HG03175 (cell line): ENCODE results near the gene NAALADL2.
"Not testable (repeated sequence)": the region's sequence is repeated elsewhere in the genome, so short reads cannot be mapped to it uniquely, and the experiment has no call there.

ENCODE experiments used
- ATAC-seq: cut with Tn5 transposase; IDR thresholded peaks from one replicate; pipeline ENCODE4 v1.9.1; 2021; ENCODE audit warnings: mild to moderate bottlenecking, moderate library complexity; ENCODE audit not compliant: unreplicated experiment

NAALADL2 gene

DNA sequence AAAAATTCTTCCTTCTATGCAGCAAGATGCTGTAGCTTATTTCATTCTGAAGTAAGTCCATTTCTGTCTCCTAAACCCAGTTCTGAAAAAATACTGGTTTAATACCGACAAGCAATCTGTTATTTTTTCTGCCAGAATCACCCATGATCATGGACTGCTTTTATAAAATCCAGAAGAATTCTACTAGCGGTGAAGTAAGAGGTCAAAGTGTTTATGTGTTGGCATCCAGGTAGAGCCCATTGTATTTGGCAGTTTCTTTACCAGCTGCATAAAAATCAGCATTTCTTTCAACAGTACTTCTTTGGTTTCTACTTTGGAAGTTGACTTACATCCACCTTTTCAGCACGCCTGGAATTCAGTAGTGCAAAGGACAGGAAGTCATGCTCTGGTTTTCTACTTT, 484.8 kb downstream of the NAALADL2 start:
- no peak for ATAC-seq

DNA sequence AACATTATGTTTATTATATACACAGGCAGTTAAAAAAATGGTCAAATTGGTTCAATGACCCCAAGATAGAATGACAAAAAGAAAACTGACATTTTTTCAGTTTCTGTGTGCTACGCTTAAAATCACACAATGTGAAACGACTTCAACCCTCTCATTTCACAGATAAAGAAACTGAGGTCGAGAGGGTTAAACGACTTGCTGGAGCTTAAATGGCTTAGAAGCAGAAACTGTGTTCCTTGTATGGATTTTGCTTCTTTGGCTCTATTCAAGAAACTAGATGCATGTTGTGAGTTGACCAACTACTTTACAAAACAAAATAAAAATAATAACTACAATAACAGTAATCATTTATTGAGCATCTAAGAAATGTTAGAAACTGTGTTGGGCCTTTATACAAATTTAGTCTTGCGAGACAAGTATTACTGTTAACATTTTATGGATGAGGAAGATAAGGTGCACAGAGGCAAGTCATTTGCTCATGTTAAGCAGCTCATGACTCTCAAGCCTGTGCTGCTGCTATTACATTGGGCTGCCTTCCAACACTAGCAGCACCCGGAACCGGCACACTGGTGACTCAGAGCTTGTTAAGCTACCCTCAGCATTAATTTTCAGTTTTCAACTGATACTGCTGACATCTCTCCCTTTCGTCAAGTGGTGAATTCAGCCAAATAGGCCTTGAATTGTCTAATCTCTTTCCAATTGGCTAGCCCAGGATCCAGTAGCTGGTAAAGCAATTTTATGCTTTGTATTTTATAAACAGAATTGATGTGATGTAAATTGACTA, 487.6 kb downstream of the NAALADL2 start:
- ATAC-seq, result no peak

DNA sequence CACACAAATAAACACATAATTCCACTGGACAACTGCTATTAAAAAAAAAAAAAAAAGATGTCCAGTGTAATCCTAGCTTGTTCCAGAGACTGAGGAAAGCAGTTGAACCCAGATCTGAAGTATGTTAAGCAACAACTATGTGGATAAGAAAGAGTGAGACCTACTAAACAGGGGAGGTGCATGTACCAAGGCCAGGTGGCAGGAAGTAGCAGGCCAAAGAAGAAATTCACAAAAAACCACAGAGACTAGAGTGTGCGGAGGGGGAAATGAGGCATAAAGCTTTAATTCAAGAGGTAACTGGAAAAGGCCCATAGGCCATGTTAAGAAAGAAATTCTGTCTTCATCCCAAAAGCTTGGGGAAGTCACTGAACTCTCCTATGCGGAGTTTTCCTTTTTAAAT, 490.0 kb downstream of the NAALADL2 start:
- peak; percentile 53 for ATAC-seq

DNA sequence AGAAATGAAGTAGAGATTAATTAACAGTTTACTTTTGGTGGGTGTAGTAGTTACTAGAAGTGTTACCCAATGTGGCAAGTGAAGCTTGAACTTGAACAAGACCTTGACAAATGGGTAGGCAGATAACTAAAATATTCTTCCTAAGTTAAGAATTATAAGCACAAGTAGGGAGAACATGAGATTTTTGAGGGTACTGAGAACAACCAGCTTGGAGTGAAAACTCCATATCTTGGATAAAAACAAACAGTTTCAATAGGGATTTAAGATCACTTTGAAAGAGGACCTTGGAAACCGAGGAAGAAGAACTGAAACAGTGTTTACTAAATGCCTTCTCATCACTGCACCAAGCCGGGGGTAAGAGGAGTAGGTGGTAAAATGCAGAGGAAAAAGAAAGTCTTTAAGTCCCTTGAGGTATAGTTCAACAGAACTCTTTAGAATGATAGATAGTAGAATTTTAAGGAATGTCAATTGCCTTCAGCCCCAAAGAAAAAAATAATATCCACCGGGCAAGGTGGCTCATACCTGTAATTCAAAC, 496.7 kb downstream of the NAALADL2 start:
- ATAC-seq, result no peak

DNA sequence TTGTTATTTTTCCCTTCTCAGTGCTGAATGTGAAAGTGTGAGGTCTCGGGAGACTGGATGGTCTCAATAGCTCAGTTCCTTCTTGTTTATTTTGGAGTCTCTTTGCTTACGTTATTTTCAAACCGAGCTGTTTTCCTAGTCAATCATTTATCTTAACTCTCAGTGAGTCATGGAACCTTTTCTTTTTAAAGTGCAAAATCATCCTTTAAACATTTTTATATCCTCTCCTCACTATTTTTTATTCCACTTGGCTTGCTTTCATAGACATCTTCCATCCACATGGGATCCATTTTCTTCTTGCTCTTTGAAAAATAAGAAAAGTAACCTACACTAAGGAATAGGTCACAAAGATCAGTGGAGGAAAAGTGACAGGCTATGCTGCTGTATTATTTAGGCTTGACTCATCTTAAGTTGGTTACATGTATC, 497.8 kb downstream of the NAALADL2 start:
- no peak for ATAC-seq

DNA sequence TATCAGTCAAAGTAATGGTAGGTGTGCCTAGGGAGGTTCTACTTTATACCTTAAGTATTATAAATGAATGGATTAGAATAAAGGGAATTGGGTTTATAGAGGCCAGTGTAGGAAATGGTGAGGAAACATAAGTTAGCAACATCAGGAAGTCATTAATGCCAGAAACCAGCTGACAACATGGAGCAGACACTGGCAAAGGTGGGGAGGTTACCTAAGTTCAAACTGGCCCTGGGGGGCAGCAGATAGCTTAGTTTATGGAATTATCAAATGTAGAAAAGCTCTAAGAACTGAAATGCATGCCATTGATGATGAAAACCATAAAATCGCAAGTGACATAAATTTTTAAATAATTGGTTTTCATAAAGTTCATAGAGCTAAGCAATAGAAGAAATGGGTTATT, 498.6 kb downstream of the NAALADL2 start:
- ATAC-seq, result no peak

DNA sequence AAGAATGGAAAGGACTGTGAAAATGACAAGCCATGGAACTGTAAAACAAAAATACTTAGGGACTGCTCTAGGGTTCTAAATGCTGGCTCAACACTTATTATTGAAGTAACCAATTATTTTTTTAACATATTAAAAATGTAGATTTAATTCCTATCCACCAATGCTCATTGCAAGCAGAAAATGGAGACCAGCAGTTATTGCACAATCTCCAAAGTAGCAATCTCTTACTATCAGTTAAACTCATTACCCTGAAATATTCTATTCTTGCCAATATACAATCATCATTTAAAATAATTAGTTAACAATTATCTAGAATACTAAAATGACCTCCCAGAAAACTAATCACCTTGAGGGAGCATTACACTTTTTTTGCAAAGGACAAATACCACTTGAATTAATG, 499.8 kb downstream of the NAALADL2 start:
- no peak for ATAC-seq

DNA sequence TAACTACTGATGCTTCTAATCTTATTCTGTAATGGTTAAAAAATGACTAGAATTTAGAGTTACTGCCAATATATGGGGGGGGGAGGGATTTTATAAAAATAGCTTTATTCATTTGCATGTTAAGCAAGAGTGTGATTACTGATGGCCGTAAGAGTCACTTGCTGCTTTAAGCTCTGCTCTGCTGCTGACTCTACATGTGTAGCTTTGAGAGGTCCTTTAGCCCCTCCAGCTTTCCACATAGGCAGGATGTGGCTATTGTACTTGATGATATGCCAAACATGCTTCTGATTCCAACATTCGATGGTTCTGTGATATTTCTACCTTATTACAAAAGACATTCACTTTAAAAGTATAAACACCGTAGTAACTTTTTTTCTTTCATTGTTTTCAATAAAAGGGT, 511.3 kb downstream of the NAALADL2 start:
- ATAC-seq, result not testable (repeated sequence)

DNA sequence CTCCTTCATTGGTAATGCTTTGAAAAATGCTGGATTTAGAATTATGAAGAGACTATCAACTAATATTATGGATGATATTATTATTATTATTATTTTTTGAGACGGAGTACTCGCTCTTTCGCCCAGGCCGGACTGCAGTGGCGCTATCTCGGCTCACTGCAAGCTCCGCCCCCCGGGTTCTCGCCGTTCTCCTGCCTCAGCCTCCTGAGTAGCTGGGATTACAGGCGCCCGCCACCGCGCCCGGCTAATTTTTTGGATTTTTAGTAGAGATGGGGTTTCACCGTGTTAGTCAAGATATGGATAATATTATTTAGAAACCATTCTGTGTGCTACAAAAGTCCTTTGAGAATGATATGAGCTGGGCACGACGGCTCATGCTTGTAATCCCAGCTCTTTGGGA, 512.1 kb downstream of the NAALADL2 start:
- ATAC-seq, result not testable (repeated sequence)

DNA sequence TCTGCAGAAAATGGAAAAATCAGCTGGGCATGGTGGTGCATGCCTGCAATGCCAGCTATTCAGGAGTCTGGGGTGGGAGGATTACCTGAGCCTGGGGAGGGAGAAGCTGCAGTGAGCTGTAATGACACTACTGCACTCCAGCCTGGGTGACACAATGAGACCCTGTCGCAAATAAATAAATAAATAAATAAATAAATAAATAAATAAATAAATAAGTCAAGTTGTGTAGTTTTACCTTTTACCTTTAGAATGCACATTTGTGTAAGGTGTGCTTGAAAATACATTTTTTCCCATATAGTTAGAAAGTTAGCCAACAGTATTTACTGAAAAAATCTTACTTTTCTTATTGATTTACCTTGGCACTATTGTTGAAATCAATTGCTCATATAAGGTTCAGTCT, 515.6 kb downstream of the NAALADL2 start:
- ATAC-seq, result no peak

DNA sequence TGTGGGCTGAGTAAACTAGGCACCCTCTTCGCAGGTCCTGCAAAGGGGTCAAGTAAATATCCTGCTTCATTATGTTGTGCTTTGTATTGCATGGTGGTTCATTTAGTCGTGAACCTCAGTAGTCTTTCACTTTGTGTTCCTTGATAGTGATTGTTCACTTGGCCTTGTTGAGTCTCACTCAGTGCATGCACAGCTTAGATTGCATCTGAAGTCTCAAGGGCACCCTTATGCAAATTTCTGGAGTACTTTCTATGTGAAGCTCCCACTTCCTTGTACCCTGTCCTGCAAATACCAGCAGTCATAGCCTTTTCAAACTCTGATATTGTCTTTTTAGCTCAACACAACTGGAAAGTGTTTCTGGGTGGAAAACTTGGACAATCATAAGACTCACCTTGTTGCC, 519.2 kb downstream of the NAALADL2 start:
- ATAC-seq, result no peak

DNA sequence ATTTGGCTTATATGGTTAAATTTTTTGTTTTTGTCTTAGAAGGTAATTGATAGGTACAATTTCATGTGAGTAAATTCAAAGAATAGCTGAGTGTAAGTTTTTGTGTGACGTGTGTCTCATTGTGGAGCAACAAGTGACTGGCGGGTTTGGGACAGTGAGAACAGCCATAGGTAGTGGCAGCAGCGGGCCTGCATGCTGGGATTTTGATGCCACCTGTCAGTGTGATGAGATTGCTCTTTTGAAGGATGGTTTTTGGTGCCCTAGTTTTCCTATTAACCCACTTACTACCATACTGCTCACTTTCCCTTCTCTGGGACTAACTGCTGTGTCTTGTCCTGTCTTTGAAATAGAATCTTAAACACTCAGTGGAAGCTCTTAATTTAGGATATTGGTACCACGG, 522.6 kb downstream of the NAALADL2 start:
- no peak for ATAC-seq

DNA sequence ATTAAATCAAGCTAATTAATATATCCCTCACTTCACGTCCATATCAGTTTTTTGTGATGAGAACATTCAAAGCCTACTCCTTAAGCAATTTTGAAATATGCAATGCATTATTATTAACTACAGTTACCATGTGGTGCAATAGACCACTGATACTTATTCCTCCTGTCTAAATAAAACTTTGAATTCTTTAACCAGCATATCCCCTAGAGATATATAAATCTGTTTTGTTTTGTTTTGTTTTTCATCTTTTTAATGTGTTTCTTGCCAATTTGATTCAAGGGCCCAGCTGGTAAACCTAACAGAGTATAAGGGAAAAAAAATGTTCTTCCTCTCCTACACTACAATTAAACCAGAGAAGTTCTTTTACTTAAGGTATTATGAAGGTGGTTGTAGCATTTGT, 524.2 kb downstream of the NAALADL2 start:
- ATAC-seq, result no peak

DNA sequence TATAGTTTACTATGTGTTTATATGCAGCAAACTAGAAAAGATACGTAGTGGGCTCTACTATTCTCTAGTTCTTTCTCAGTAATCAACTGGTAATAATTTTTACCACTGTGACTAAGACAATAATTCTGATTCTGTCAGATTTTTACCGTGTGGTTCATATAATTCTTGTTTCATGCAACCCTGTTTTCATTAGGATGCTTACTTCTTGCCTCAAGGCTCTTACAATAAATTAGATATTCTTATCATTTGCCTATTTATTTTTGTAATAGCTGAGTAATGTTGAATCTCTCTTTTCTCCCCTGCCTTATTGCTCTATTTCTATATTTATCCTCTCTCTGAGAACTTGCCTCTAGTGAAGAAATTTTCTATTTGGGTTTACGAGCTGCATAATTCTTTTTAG, 524.7 kb downstream of the NAALADL2 start:
- no peak for ATAC-seq

DNA sequence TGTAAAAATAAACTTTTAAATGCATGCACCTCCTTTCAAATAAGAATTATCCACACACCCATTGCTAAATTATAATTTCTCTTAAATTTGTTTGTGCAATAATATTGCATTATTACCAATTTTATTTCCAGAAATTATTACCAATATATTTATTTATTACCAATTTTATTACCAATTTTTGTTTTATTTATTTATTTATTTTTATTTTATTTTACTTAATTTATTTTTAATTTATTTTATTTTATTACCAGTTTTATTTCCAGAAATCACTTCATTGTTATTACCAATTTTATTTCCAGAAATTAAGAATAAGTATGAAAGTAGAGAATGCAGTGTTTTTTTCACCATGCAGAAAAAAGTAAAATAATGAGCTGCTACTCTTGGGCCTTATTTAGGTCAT, 525.4 kb downstream of the NAALADL2 start:
- ATAC-seq, result no peak

DNA sequence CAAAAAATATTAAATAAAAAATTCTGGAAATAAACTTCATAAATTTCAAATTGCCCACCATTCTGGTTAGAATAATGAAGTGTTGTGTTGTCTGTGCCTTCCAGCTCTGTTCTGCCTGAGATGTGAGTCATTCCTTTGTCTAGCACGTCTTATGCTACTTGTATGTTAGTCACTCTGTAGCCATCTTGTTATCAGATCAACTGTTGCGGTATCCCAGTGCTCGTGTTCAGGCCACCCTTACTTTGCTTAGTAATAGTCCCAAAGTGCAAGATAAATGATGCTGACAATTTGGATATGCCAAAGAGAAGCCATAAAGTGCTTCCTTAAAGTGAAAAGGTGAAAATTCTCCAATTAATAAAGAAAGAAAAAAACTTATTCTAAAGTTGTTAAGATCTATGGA, 527.5 kb downstream of the NAALADL2 start:
- ATAC-seq, result no peak

DNA sequence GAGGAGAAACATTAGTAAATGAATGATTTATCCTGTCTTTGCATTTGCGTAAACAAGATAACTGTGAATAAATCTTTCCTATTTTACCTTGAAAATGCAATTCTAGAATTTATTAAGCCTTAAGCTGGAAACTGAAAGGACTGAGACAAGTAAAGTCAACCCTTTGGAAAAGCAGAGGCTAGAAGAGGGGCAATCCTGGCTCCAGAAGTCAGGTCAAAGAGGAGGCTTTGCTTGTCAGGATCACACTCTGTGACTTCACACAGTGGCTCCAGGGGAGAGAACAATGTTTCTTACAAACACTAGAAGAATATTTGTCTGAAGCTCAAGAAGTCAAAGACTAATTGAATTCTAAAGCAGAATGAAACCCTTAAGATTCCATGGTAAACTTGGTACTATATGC, 530.4 kb downstream of the NAALADL2 start:
- no peak for ATAC-seq

DNA sequence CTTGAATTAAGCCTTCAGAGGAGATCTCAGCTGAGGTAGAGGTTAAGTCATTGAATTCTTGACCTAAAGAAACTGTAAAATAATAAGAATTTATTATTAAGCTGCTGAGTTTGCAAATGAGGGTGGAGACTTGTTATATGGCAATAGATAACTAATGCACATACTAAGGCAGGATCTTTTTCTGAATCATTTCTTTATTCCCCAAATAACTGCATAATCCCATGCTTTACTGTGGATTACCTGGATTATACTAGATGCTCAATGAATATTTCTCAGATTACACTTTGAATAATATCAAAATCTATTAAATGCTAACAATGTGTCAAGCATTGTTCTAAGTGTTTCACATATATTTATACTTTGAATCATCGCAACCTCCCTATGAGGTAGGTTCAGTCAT, 532.5 kb downstream of the NAALADL2 start:
- no peak for ATAC-seq

DNA sequence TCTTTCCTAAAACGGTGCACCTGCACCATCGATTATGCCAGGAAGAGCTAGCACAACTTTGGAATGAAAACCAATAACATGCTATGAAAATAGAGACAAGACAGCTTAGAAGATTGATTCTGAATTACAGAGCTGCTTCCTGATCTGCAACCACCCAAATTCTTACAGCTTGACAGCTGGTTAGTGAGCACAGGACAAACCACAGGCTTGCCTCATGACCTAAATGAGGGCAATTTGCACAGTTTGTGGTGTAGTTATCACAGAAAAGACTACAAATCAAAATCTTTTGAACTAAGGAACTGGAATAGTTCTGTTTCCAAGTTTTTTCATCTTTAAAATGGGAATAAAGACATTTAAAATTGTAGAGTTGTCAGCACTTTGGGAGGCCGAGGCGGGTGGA, 533.5 kb downstream of the NAALADL2 start:
- no peak for ATAC-seq

DNA sequence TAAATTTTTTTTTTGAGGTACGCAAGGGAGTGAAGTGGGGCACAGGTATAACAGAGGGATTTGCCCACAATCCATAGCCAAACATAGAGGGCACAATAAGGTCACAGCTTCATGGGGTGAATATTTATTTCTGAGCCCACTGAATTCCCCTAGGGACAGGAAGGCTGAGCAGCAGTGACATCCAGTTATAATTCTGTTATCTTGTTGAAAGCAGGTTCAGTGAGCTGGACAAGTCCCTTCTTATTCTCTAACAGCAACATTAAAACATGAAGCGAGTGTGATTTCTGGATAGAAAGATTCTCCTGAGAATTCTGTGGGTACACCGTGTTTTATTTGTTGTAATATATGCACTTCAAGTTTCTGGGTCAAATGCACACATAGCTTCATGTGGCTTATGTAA, 538.2 kb downstream of the NAALADL2 start:
- no peak for ATAC-seq

DNA sequence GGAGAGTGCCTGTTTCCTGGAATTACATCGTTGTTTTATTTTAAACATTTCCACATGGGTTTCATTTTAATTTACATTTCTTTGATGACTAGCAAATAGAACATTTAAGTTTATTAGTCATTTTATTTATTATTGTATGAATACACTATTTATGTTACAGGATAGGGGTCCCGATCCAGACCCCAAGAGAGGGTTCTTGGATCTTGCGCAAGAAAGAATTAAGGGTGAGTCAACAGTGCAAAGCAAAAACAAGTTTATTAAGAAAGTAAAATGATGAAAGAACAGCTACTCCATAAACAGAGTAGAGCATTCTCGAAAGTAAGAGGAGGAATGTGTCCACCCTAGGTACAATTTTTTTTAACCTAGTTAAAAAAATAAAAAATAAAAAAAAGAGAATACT, 539.5 kb downstream of the NAALADL2 start:
- ATAC-seq, result no peak

DNA sequence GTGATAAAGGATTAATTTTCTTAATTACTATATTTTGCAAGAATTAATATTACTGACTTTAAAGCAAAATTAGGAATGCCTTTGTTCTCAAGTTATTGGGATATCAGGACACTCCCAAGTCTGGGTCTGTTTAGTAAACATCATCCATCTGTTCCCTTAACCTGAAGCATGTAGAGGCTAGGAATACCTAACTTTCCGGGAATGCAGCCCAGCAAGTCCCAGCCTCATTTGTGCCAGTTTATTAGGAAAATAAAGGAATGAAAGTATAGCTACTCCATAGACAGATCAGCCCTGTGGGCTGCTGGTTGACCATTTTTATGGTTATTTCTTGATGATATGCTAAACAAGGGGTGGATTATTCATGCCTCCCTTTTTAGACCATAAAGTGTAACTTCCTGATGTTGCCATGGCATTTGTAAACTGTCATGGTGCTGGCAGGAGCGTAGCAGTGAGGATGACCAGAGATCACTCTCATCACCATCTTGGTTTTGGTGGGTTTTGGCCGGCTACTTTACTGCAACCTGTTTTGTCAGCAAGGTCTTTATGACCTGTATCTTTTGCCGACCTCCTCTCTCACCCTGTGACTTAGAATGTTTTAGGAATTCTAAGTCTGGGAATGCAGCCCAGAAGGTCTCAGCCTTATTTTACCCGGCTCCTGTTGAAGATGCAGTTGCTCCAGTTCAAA, 540.2 kb downstream of the NAALADL2 start:
- no peak for ATAC-seq
